SK-N-SH treated with all-trans-retinoic acid at 6 μM for 48 hours (cell line): ENCODE results near the gene RNF126.

Experiments used
- ATAC-seq: fragments of 200-7000 bp; cut with Tn5 transposase; 3 replicates; pipeline ENCODE4 v1.9.1; 2020; ENCODE audit warnings: mild to moderate bottlenecking, moderate library complexity
- ARNTL ChIP-seq: fragments of 450-650 bp; formaldehyde crosslinking; IDR thresholded peaks from 2 replicates; pipeline ENCODE4 v1.5.0; 2020; ENCODE audit warnings: low read depth, mild to moderate bottlenecking, moderate library complexity, borderline replicate concordance
- BACH2 ChIP-seq: fragments of 250-450 bp; sonication (Bioruptor Pico); IDR thresholded peaks from 2 replicates; pipeline ENCODE4 v1.9.0; 2021; ENCODE audit warnings: mild to moderate bottlenecking, borderline replicate concordance
- CREB5 ChIP-seq: fragments of 250-450 bp; sonication (Bioruptor Pico); IDR thresholded peaks from 2 replicates; pipeline ENCODE4 v1.5.1; 2020; ENCODE audit warnings: low read depth, mild to moderate bottlenecking, moderate library complexity
- CSRNP3 ChIP-seq: fragments of 250-450 bp; sonication (Bioruptor Pico); IDR thresholded peaks from 2 replicates; pipeline ENCODE4 v1.5.1; 2021; ENCODE audit warnings: mild to moderate bottlenecking, moderate library complexity
- ESRRG ChIP-seq: fragments of 250-450 bp; sonication (Bioruptor Pico); IDR thresholded peaks from 2 replicates; pipeline ENCODE4 v1.6.1; 2021; ENCODE audit warnings: mild to moderate bottlenecking
- GLIS3 ChIP-seq: fragments of 250-450 bp; sonication (Bioruptor Pico); IDR thresholded peaks from 2 replicates; pipeline ENCODE4 v1.5.0; 2020; ENCODE audit warnings: mild to moderate bottlenecking, moderate library complexity
- PATZ1 ChIP-seq: fragments of 250-450 bp; sonication (Bioruptor Pico); IDR thresholded peaks from 2 replicates; pipeline ENCODE4 v1.8.0; 2020; ENCODE audit warnings: mild to moderate bottlenecking, moderate library complexity, borderline replicate concordance
- PPARA ChIP-seq: fragments of 250-450 bp; sonication (Bioruptor Pico); IDR thresholded peaks from 2 replicates; pipeline ENCODE4 v1.5.0; 2020; ENCODE audit warnings: mild to moderate bottlenecking, borderline replicate concordance
- RARB ChIP-seq: fragments of 250-450 bp; sonication (Bioruptor Pico); IDR thresholded peaks from 2 replicates; pipeline ENCODE4 v1.8.0; 2021; ENCODE audit warnings: mild to moderate bottlenecking, moderate library complexity
- SNAI2 ChIP-seq: fragments of 250-450 bp; sonication (Bioruptor Pico); IDR thresholded peaks from 2 replicates; pipeline ENCODE4 v1.5.0; 2020; ENCODE audit warnings: mild to moderate bottlenecking, moderate library complexity
- TOX ChIP-seq: fragments of 250-450 bp; sonication (Bioruptor Pico); IDR thresholded peaks from 2 replicates; pipeline ENCODE4 v1.8.0; 2021; ENCODE audit warnings: mild to moderate bottlenecking, moderate library complexity, borderline replicate concordance
- TSHZ2 ChIP-seq: fragments of 250-450 bp; sonication (Bioruptor Pico); IDR thresholded peaks from 2 replicates; pipeline ENCODE4 v1.5.0; 2020; ENCODE audit warnings: mild to moderate bottlenecking, moderate library complexity
- ZC3H10 ChIP-seq: fragments of 250-450 bp; sonication (Bioruptor Pico); IDR thresholded peaks from 2 replicates; pipeline ENCODE4 v1.5.1; 2021; ENCODE audit warnings: mild to moderate bottlenecking, moderate library complexity
- ZFP3 ChIP-seq: fragments of 250-450 bp; sonication (Bioruptor Pico); IDR thresholded peaks from 2 replicates; pipeline ENCODE4 v1.5.0; 2020; ENCODE audit warnings: mild to moderate bottlenecking, moderate library complexity
- ZNF565 ChIP-seq: fragments of 450-650 bp; formaldehyde crosslinking; conservative IDR thresholded peaks from 2 replicates; pipeline ENCODE4 v1.5.0; 2020; ENCODE audit warnings: low read depth, mild to moderate bottlenecking, moderate library complexity
- ZNF70 ChIP-seq: fragments of 450-650 bp; formaldehyde crosslinking; IDR thresholded peaks from 2 replicates; pipeline ENCODE4 v1.5.0; 2020; ENCODE audit warnings: mild to moderate bottlenecking, moderate library complexity

The RNF126 gene

GRCh38 chr19:616747-617526 is 46.1 kb downstream of the RNF126 start:
- TF ChIP-seq GLIS3 (CRISPR knock-in tag) (no peak), PATZ1 (CRISPR knock-in tag) (no peak), TSHZ2 (no peak), ESRRG (CRISPR knock-in tag) (no peak), ARNTL (CRISPR knock-in tag) (no peak), ZNF565 (CRISPR knock-in tag) (no peak), TOX (CRISPR knock-in tag) (no peak), BACH2 (CRISPR knock-in tag) (no peak), CSRNP3 (CRISPR knock-in tag) (no peak), ZNF70 (CRISPR knock-in tag) (no peak), SNAI2 (CRISPR knock-in tag) (no peak)
- ATAC-seq, result no peak

- TF ChIP-seq CREB5 (CRISPR knock-in tag) (no peak), PATZ1 (CRISPR knock-in tag) (no peak), ZFP3 (CRISPR knock-in tag) (no peak), PPARA (no peak), RARB (CRISPR knock-in tag) (no peak), ZC3H10 (CRISPR knock-in tag) (no peak), TSHZ2 (no peak), GLIS3 (CRISPR knock-in tag) (no peak), ARNTL (CRISPR knock-in tag) (no peak)
- ATAC-seq, result no peak
These were observed 46.8 kb downstream of the RNF126 start for GRCh38 chr19:616062-616700.
